IPS-NIHi7 (cell line): ENCODE data around the gene SMURF2.

Experiments
- DNase-seq: peaks from one replicate; pipeline ENCODE4 v3.0.0; 2012; ENCODE audit warnings: mixed read lengths; ENCODE audit errors: extremely low spot score

SMURF2 gene

DNA sequence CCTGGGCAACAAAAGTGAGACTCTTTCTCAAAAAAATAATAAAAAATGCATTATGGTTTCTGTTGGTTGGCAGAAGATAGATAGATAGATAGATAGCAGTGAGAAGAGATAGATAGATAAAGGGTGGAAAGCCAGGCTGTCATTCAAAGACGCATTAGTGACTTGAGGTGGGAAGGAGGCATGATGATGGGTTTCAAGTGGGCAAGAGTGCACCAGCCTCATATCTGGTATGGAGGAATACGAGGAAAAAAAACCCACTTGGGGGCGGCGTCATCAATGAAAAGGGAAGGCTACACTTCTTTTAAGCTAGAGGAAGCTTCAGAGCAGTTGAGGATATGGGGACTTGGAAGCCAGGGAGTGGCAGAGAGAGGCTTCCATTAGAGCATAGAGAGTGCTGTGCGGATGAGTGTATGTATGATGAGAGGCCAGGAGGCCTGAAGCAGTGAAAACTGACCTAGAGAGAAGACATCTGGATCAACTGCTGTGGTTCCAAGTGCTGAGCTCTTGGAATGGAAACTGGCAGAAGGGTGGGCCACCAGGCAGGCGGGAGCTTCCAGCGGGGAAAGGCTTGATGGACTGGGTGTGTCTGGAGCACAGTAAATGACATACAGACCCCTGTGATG, 123.5 kb downstream of the SMURF2 start:
- DNase-seq: no peak

DNA sequence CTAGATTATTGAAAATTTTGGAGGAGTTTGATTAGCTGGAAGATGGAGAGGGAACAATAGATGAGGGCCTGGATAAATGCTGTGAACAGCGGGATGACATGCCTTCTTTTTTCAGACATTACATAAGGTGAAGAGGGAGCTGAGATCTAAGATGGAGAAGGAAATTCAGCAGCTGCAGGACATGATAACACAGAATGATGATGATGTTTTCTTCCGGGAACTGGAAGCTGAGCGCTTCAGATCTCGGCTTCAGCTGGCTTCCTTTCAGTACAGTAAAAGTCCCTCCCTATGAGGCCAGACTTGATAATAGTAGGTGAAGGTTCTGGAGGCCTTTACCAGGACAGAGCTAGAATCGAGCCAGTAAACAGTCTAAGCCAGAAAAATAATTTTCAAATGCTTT, 124.6 kb downstream of the SMURF2 start:
- no peak for DNase-seq

DNA sequence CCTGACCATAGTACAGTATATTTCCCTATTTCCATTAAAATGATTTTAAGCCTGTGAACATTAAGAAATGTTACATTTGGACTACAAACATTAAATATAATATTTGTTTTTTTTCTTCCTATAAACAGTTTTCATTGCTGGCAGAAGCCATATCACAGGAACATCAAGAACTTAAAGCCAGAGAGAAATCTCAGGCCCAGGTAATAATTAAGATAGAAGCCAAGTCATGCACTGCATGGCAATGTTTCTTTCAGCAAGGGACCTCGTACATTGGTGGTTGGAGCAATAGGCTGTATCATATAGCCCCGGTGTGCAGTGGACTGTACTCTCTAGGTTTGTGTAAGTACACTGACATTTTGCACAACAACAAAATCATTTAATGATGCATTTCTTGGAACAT, 125.2 kb downstream of the SMURF2 start:
- no peak for DNase-seq

DNA sequence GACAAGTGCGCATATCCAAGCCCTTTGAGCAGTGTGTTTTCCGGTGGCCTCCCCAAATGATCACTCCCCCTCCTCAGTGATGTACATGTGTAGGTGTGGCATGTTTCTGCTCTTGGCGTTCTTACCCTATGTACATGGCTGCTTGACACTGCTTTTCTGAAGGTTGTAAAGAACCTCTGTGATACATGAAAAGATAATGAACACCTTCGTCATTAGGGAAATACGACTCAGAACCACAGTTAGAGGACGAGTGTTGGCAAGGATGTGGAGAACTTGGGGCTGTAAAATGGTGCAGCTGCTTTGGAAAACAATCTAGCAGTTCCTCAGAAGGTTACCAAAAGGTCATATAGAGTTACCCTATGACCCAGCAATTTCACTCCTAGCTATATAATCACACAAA, 126.8 kb downstream of the SMURF2 start:
- DNase-seq: no peak

DNA sequence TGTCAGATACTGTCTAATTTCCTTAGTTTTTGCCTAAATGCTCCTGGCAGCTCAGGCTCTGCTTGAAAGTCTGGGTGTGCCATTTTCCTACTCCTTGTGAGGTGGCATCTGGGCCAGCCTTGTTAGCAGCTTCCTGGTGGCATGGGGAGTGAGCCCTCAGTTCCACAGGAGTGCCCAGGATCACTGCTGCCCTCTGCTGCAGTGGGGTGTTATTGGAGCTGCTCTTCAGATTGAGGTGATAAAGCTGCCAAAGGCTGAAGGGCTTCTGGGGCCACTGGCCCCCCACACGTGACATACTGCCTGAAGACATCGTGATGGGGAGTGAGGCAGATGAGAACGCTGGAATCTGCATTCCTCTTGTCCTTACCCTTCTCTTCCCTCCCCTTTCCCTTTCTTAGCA, 127.9 kb downstream of the SMURF2 start:
- no peak for DNase-seq

DNA sequence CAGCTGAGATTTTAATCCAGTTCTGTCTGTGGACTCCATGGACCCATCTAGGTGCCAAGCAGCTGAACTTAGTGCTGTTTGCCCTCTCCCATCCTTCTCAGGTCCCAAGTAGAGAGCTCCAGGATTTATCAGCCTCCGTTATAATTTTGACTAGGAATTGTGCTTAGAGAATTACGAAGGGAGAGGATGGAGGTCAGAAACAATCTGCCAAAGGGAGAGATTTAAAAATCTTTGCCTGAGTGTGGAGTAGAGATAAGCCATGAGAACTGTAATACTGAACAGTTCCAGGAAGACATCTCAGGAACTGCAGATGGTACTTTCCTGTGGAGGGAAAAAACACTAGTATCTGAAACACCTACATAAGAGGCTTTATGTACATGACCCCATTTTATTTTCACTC, 128.3 kb downstream of the SMURF2 start:
- no peak for DNase-seq

DNA sequence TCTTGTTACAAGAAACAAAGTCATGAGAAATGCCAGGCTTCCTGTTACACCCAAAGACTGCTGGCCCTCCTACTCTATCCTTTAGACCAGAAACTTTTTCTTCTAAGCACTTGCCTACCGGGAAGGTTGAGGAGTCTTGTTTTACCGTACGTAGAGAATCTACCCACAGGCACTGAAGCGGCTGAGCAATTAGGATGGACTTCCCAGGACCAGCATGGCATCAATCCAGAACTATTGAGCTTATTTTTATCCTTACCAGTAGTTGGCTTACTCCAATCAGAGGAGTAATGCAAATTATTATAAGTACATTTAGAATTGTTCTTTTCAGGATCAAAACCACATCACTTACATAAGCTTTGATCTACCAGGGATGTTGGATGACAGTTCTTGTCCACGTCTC, 129.7 kb downstream of the SMURF2 start:
- no peak for DNase-seq

DNA sequence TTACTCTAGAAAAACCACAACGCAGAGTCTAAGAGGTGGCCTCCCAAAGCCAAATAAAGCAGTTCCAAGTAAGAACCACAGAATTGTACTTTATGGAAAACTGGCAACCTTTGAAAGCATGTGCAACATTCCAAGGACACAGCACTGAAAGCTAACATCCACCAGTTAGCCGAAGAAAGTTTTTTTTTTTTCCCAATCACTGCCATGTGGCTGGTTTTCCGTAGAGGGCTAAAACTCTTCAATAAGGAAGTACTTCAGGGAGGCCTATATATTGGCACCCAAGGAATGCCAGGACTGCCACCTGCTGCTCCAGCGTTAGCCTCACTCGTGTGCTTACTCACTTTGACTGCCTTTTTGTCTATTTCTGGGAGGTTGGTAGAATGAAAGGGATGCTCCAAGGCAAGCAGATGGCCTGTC, 130.1 kb downstream of the SMURF2 start:
- no peak for DNase-seq

DNA sequence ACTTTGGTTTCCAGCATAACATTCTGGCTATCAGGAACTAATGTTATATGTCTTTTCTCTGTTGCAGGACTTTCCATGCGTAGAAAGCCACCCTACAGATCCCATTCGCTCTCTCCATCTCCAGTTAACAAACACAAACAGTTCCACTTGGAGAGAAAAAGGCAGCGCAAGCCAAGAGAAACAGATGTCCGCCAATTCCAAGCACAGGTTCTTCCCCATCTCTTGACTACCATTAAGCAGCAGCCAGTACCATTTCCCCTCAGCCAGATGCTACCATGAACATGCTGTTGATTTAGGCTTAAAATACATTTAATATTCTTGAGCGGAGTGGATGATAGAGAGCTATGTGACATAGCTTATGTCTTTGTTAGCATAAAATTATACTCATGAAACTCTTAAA, 132.9 kb downstream of the SMURF2 start:
- DNase-seq: no peak

DNA sequence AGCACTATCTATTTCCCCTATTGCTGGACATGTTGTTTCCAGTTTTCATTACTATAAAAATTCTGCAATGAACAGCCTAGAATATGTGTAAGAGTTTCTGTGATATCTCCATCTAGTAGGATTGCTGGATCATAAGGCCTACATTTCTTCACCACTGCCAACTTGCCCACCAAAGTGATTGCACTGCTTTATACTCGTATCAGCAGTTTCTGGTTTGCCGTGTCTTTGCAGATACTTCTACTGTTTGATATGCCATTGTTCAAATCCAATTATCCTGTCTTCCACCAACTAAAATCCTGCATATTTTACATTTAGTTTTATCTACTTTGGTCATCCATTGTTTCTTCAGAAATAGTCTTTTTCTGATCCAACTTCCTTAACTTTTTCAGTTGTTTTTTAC, 134.2 kb downstream of the SMURF2 start:
- no peak for DNase-seq

DNA sequence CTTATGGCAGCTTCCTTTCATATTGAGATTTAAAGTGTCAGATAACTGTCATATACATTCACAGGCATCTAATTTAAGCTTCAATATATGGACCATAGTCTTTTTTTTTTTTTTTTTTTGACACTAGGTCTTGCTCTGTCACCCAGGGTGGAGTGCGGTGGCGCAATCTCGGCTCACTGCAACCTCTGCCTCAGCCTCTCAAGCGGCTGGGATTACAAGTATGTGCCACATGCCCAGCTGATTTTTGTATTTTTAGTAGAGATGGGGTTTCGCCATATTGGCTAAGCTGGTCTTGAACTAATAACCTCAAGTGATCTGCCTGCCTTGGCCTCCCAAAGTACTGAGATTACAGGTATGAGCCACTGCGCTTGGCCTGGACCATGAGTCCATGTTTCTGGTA, 141.7 kb downstream of the SMURF2 start:
- no peak for DNase-seq

DNA sequence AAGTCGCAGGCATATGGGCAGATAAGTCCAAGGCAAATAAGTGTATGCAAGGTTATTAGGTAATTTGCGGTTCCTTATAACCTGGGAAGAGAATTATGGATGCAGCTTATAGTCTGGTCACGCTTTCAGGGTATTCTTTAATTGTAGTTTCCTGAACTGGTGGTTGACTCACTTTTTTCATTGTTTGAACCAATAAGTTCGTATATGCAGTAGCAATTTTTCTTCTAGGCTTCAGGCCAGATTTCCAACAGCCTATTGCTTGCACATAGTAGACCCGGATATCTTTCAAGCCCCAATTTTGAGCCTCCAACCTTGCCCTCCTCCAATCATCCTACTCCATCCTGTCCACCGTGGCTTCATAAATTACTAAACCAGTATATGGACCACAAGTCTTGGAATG, 142.5 kb downstream of the SMURF2 start:
- no peak for DNase-seq

DNA sequence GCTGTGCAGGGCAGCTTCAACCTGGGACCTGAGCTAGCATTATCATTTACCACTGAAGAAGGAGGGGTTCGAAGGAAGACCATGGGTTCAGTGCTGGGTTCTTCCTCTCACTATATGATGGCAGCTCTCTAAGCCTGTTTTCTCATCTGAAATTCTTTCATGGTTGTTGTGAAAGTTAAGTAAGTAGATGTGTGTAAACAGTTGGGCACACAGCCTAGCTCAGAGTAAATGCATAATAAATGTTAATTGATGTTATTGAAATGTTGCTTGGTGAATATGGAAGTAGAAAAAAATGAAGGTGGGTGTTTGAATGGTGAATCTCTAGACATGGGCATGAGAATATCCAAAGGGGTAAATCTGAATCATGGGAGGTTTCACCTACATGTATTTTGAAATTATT, 146.3 kb downstream of the SMURF2 start:
- no peak for DNase-seq

DNA sequence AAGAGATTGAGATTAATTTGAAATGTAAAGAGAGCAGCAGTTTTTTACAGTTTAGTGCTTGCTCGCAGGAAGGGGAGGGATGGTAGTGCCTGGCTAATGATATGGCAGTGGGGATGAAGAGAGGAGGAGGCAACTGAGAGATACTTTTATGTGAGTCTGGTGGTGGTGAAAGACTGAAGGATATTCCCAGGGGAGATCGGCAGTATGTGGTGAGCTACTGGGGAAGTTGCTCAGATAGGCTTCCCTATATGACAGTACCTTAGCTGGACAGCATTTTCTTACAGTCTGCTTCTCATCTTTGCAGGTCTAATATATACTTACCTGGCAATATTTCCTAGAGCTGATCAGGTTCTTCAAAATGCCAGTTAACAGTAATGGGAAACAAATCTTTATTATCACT, 146.7 kb downstream of the SMURF2 start:
- DNase-seq: no peak

DNA sequence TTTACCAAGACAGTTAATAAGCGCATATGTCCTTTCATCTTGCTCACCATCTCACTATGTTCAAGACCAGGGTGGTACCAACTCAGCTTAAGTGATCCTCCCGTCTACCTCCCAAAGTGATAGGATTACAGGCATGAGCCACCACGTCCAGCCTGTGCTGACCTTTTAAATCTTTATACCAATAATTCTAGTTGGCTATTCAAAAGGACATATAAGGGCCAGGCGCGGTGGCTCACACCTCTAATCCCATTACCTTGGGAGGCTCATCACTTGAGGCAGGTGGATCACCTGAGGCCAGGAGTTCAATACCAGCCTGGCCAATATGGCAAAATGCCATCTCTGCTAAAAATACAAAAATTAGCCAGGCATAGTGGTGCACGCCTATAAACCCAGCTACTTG, 152.9 kb downstream of the SMURF2 start:
- no peak for DNase-seq

DNA sequence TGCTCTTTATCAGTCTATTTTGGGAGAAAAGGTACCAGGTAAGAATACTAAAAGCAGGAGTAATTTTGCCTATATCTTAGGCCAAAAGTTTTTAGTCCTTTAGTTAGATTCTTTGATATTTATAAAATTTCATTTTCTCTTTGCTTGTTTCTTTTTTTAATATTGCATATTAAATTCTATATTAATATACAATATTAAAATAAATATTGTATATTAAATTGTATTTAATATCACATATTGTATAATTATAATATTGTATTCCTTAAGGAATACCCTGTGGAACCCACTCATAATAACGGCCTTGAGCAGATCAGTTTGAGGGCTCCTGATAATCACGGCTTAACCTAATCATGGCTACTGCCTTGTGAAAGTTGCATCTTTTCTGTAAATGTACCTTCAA, 153.4 kb downstream of the SMURF2 start:
- DNase-seq: no peak

DNA sequence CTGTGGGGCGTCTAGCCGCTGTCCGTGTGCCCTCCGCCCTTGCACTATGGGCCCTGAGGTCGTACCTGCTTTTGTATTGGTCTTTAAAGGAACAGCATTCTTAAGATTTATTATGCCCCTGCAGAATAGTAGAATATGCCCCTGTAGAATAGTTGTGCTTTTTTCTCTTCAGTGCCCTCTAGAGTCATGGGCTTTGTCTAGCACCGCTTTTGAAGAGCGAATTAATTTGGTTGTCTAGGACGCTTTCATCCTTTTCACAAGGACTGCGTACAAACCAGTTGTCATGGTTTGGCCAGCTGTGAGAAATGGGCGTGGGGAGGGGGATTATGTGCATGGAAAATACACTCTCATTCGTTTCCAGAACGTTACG, 154.7 kb downstream of the SMURF2 start:
- peak; percentile 41 for DNase-seq

DNA sequence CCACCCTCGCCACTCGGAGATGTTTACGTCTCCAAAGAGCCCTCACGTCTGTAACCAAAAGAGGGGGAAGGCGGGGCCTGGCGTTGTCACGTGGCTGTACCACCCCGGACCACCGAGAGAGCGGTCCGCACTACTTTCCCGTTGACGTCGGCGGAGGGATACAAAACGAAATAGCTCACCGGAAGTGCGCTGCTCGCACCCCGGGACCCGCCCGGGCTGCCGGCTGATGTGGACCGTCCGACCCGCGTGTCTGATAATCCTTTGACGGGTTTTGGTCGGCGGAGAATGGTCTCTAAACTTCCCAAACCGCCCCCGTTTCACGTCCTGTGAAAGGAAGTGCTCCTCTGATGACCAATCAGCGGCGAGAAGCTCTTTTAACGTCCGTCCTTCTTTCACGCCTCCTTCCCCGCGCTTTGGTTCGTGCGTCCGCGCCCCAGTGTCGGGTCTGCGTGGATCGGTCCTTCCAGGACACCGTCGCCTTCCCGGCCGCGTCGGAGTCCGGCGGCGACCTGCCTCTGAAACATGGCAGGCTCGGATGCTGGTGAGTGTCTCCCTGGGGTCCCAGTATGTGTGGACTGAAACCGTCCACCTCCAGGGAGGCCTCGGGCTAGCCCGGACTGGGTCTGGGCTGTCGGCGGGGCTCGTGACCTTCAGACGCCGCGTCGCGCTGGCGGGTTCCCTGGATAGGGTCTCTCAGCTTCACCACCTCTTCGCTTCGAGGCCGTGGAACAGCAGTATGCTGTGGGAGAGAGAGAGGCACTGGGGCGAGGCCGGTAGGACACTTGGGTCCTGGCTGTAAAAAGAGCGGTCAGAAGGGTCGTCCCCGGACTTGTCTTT, 155.3 kb downstream of the SMURF2 start, which contains the start of gene CEP95:
CEP95 (plus strand) TSS at position 402 of the 837 bp plus-strand sequence; CDS start at position 523, 121 bp downstream.
- DNase-seq: no peak

DNA sequence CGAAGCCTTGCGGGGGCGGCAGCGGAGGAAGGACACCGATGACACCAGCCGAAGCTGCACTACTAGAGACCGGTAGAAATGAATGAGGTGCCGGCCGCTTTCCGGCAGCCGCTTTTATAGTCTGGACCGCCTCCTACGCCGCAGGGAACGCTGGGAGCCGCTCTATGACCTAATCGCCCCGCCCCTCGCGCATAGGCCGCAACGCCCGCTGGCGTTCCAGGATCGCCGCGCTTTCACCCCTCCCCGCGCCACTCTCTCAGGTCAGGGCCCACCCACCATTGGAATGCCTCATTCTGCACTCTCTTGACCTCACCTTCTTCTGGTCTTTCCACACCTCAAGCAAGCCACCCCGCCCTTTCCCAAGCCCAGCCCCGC, 155.9 kb downstream of the SMURF2 start, which contains the start of gene DDX5:
DDX5 (minus strand) TSS at position 89 of the 375 bp plus-strand sequence. CDS start 170 bp downstream, outside the sequence.
- peak; percentile 93 for DNase-seq

DNA sequence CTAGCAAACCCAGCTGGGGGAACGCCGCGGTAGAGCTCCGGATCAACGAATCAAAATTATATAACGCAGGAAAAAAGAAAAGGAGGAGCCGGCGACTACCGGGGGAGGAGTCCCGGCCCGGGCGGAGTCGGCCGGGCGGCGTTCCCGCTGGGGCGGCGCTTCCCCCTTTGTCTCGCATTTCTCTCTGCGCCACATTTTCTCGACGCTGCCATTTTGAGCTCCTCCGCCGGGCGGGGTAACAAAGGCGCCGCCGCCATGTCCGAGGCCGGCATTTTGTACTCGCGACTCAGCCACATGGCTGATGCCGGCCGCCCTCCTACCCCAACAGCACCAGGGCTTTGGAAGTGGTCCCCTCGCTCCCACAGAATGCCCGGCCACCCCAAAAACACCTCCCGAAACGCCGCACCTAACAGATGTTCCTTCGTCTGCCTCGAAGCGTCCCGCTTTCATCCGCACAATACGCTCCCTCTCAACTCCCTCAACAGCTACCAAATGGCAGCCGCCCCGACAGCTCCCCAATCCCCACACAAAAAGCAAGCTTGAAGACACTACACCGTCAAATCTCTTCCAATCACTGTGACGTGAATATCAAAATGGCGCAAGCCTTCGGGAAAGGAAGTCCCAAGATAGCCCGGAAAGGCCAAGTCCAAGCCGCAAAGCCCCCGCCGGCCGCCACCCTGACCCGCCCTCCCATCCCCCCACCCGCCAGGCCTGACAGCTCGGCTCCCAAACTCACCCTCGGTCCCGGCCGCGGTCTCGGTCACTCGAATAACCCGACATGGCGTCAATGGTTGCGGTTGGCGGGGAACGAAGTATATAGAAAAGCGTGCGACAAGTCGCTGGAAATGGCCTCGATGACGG, 156.5 kb downstream of the SMURF2 start:
- peak; percentile 63 for DNase-seq

DNA sequence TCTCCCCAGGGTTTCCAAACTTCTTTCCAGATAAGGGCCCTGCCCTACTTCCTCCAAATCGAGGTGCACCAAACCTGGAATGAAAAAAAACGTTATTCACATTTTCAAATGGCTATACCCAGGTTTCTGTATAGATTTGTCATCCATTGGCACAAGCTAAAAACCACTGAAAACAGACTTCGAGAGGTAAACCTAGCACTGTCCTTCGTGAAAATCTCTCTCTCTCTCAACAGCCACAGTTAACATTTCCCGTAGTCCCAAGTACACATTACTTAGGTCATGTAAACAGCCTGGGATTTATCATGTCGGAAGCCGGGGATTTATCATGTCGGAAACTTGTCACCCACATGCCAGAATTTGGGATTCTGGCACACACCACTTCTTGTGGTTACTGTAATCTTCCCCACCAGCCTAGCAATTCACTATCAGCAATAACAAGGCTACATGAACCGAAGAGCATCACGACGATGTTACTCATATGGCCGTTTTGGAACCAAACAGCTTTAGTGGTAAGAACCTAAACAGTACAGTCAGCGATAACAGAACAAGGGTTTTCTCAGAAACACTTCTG, 157.3 kb downstream of the SMURF2 start:
- no peak for DNase-seq
